ENCODE data around the gene PLCB1.

GRCh38 chr20:8143474-8143873, 11.4 kb downstream of the PLCB1 start:
- no peak for TF ChIP-seq CTCF (IDR thresholded peaks at IDR 0.05; ENCODE audit: insufficient read depth, low read depth, low read length)
- no peak for TF ChIP-seq EZH2 (IDR thresholded peaks at IDR 0.05; ENCODE audit: insufficient read depth, low read length)

Measured in astrocyte (in vitro differentiated cells and primary cell).